H1 (cell line): ENCODE results near the gene ACKR3. TPM values are rescaled to one million over a fixed set of nuclear protein-coding genes. Genes with fewer than 3 reads are reported as not detected.

Source experiments
- CTCF ChIA-PET: fragments of 300-600 bp; sonication (Branson Sonifier 250); formaldehyde crosslinking; loops from one replicate; lab custom pipeline; 2021; ENCODE audit not compliant: partially characterized antibody; lab: Charles Lee
- POLR2A ChIA-PET: fragments of 300-600 bp; sonication (Branson Sonifier 250); formaldehyde crosslinking; loops from one replicate; lab custom pipeline; 2021; ENCODE audit warnings: inconsistent platforms; ENCODE audit not compliant: partially characterized antibody; lab: Charles Lee
- DNase-seq, 2 experiments: peaks; one replicate each; pipeline versions ENCODE4 v3.0.0 to v3.0.0-alpha.2; 2010 to 2022; ENCODE audit warnings: low spot score in 2 of 2, low read depth in 1 of 2, mixed read lengths in 1 of 2
- FAIRE-seq: peaks from 2 replicates; lab custom pipeline; 2011; peaks lifted over from hg19 to GRCh38; lab: Jason Lieb, UNC
- H2AFZ ChIP-seq: 2 replicates; pipeline ENCODE4 v1.8.1; 2012; ENCODE audit warnings: low read length, inconsistent platforms
- H2AK5ac ChIP-seq: 2 replicates; pipeline ENCODE4 v1.6.1; 2013; ENCODE audit warnings: low read depth, low read length
- H2BK120ac ChIP-seq: replicated peaks from 2 replicates; pipeline ENCODE3; 2013; ENCODE audit warnings: low read depth, low read length, inconsistent platforms
- H2BK12ac ChIP-seq: 2 replicates; pipeline ENCODE4 v1.6.1; 2013; ENCODE audit warnings: low read depth, low read length
- H2BK15ac ChIP-seq: 2 replicates; pipeline ENCODE4 v1.6.1; 2013; ENCODE audit warnings: low read length
- H2BK20ac ChIP-seq: 2 replicates; pipeline ENCODE4 v1.6.1; 2013; ENCODE audit warnings: low read length
- H2BK5ac ChIP-seq: 2 replicates; pipeline ENCODE4 v1.6.1; 2013; ENCODE audit warnings: low read depth, low read length
- H3K14ac ChIP-seq: 2 replicates; pipeline ENCODE4 v1.6.1; 2013; ENCODE audit warnings: inconsistent platforms; ENCODE audit not compliant: insufficient read length
- H3K18ac ChIP-seq: 2 replicates; pipeline ENCODE4 v1.6.1; 2013; ENCODE audit warnings: low read length; ENCODE audit errors: extremely low read depth
- H3K23ac ChIP-seq: 2 replicates; pipeline ENCODE4 v1.6.1; 2013; ENCODE audit warnings: inconsistent platforms; ENCODE audit not compliant: insufficient read length
- H3K23me2 ChIP-seq: 2 replicates; pipeline ENCODE4 v1.6.1; 2013; ENCODE audit warnings: low read depth, low read length
- H3K27ac ChIP-seq: 2 replicates; pipeline ENCODE4 v1.6.1; 2011; ENCODE audit warnings: low read depth, low read length, inconsistent platforms
- H3K27me3 ChIP-seq, 4 experiments: replicated peaks in 1 of 4; 1 replicate in 1 of 4; 2 replicates in 3 of 4; pipeline versions ENCODE4 v1.6.1 to v1.8.1; 2011 to 2013; ENCODE audit warnings: low read length in 3 of 4, mild to moderate bottlenecking in 3 of 4, inconsistent platforms in 2 of 4, mixed read lengths in 2 of 4, moderate library complexity in 1 of 4; ENCODE audit not compliant: control insufficient read depth in 3 of 4, insufficient read depth in 3 of 4; ENCODE audit errors: extremely low read depth in 1 of 4
- H3K36me3 ChIP-seq, 4 experiments: 2 replicates each; pipeline versions ENCODE4 v1.6.1 to v1.8.1; 2011 to 2013; ENCODE audit warnings: mild to moderate bottlenecking in 4 of 4, low read length in 3 of 4, moderate library complexity in 2 of 4, control low read depth in 1 of 4, inconsistent platforms in 1 of 4; ENCODE audit not compliant: insufficient read depth in 4 of 4, control insufficient read depth in 2 of 4
- H3K4ac ChIP-seq: replicated peaks from 2 replicates; pipeline ENCODE3; 2013; ENCODE audit warnings: low read length, low read depth, mixed read lengths, inconsistent platforms; ENCODE audit not compliant: insufficient read length
- H3K4me1 ChIP-seq, 4 experiments: replicated peaks in 1 of 4; 1 replicate in 1 of 4; 2 replicates in 3 of 4; pipeline versions ENCODE4 v1.6.1 to v1.8.1; 2011 to 2013; ENCODE audit warnings: low read length in 3 of 4, inconsistent platforms in 2 of 4, mixed read lengths in 1 of 4; ENCODE audit not compliant: insufficient read depth in 4 of 4, control insufficient read depth in 3 of 4
- H3K4me2 ChIP-seq, 2 experiments: 2 replicates each; pipeline versions ENCODE4 v1.6.1 to v1.8.1; 2011 to 2013; ENCODE audit warnings: low read depth in 2 of 2, low read length in 2 of 2, control low read depth in 1 of 2, inconsistent platforms in 1 of 2, mild to moderate bottlenecking in 1 of 2; ENCODE audit not compliant: insufficient read depth in 1 of 2
- H3K4me3 ChIP-seq, 4 experiments: fragments of 200-600, 300-600 bp in 1 of 4; sonication (generic), shearing (Covaris generic), sonication (Bioruptor Twin) in 1 of 4; 2 replicates each; pipeline versions ENCODE4 v1.5.1 to v1.8.1; 2011 to 2016; ENCODE audit warnings: low read length in 4 of 4, low read depth in 3 of 4, control low read depth in 2 of 4, inconsistent platforms in 2 of 4, mild to moderate bottlenecking in 2 of 4, mixed read lengths in 1 of 4, moderate library complexity in 1 of 4; ENCODE audit not compliant: insufficient read depth in 2 of 4; ENCODE audit errors: extremely low read depth in 1 of 4
- H3K56ac ChIP-seq: replicated peaks from 2 replicates; pipeline ENCODE3; 2013; ENCODE audit warnings: low read depth, mild to moderate bottlenecking, mixed read lengths, low read length, inconsistent platforms; ENCODE audit not compliant: insufficient read length
- H3K79me1 ChIP-seq: 2 replicates; pipeline ENCODE4 v1.6.1; 2013; ENCODE audit warnings: low read depth, low read length, control low read depth
- H3K79me2 ChIP-seq, 2 experiments: 2 replicates each; pipeline versions ENCODE4 v1.6.1 to v1.8.1; 2012 to 2013; ENCODE audit warnings: low read length in 2 of 2, mild to moderate bottlenecking in 2 of 2, inconsistent platforms in 1 of 2; ENCODE audit not compliant: insufficient read depth in 2 of 2, control insufficient read depth in 1 of 2
- H3K9ac ChIP-seq, 4 experiments: replicated peaks in 1 of 4; 1 replicate in 1 of 4; 2 replicates in 3 of 4; pipeline versions ENCODE4 v1.6.1 to v1.8.1; 2011 to 2013; ENCODE audit warnings: low read depth in 3 of 4, low read length in 3 of 4, control low read depth in 2 of 4, mild to moderate bottlenecking in 2 of 4, moderate library complexity in 2 of 4, inconsistent platforms in 1 of 4; ENCODE audit errors: extremely low read depth in 1 of 4
- H3K9me3 ChIP-seq, 2 experiments: 2 replicates each; pipeline versions ENCODE4 v1.6.1 to v1.8.1; 2012 to 2013; ENCODE audit warnings: mild to moderate bottlenecking in 2 of 2, moderate library complexity in 2 of 2, control low read depth in 1 of 2, inconsistent platforms in 1 of 2, low read depth in 1 of 2, low read length in 1 of 2, mixed read lengths in 1 of 2; ENCODE audit not compliant: insufficient read depth in 2 of 2
- H4K20me1 ChIP-seq, 2 experiments: replicated peaks in 1 of 2; 2 replicates each; pipeline versions ENCODE3 to v1.8.1; 2011 to 2013; ENCODE audit warnings: inconsistent platforms in 2 of 2, low read length in 2 of 2, mild to moderate bottlenecking in 1 of 2; ENCODE audit not compliant: insufficient read depth in 2 of 2, control insufficient read depth in 1 of 2
- H4K5ac ChIP-seq: 2 replicates; pipeline ENCODE4 v1.6.1; 2013; ENCODE audit warnings: low read length, low read depth, mixed read lengths, inconsistent platforms; ENCODE audit not compliant: insufficient read length
- H4K8ac ChIP-seq: 2 replicates; pipeline ENCODE4 v1.8.0; 2013; ENCODE audit warnings: mild to moderate bottlenecking, moderate library complexity, low read length, inconsistent platforms; ENCODE audit not compliant: insufficient read depth; ENCODE audit errors: extremely low read depth
- H4K91ac ChIP-seq: replicated peaks from 2 replicates; pipeline ENCODE3; 2013; ENCODE audit warnings: low read length, mixed read lengths, inconsistent platforms; ENCODE audit not compliant: insufficient read length
- CEBPB ChIP-seq: IDR thresholded peaks from 2 replicates; pipeline ENCODE4 v1.6.1; 2012; ENCODE audit warnings: low read depth, low read length
- CREB1 ChIP-seq: IDR thresholded peaks from 2 replicates; pipeline ENCODE4 v1.6.1; 2012; ENCODE audit warnings: inconsistent platforms
- E2F6 ChIP-seq: IDR thresholded peaks from 2 replicates; pipeline ENCODE4 v1.6.1; 2012; ENCODE audit warnings: inconsistent platforms
- HDAC2 ChIP-seq, 2 experiments: fragments of 300-600 bp in 1 of 2; sonication (generic) in 1 of 2; IDR thresholded peaks; 2 replicates each; pipeline ENCODE4 v1.6.1; 2011 to 2012; ENCODE audit warnings: low read depth in 2 of 2, low read length in 2 of 2, mild to moderate bottlenecking in 2 of 2, moderate library complexity in 2 of 2, borderline replicate concordance in 1 of 2, inconsistent platforms in 1 of 2
- JUN ChIP-seq: IDR thresholded peaks from 2 replicates; pipeline ENCODE4 v1.6.1; 2011; ENCODE audit warnings: low read depth, mild to moderate bottlenecking, improper control_type of control experiment, low read length
- MAFK ChIP-seq: IDR thresholded peaks from 2 replicates; pipeline ENCODE4 v1.6.1; 2012; ENCODE audit warnings: low read depth, mild to moderate bottlenecking, improper control_type of control experiment, low read length
- NRF1 ChIP-seq: IDR thresholded peaks from 2 replicates; pipeline ENCODE4 v1.6.1; 2011; ENCODE audit warnings: mild to moderate bottlenecking, low read depth, low read length, improper control_type of control experiment
- POLR2A ChIP-seq, 2 experiments: IDR thresholded peaks; 1 replicate in 1 of 2; 2 replicates in 1 of 2; pipeline ENCODE4 v1.6.1; 2011; ENCODE audit warnings: low read depth in 2 of 2, low read length in 2 of 2, mild to moderate bottlenecking in 2 of 2; ENCODE audit errors: control extremely low read depth in 1 of 2
- POU5F1 ChIP-seq: IDR thresholded peaks from 2 replicates; pipeline ENCODE4 v1.6.1; 2011; ENCODE audit warnings: low read depth, mild to moderate bottlenecking, low read length, moderate library complexity
- RFX5 ChIP-seq: IDR thresholded peaks from 2 replicates; pipeline ENCODE4 v1.6.1; 2011; ENCODE audit warnings: low read depth, low read length, improper control_type of control experiment, borderline replicate concordance
- SAP30 ChIP-seq: fragments of 300-600 bp; sonication (generic); IDR thresholded peaks from 2 replicates; pipeline ENCODE4 v1.7.1; 2012; ENCODE audit warnings: low read length, moderate library complexity, mild to moderate bottlenecking, inconsistent platforms; ENCODE audit not compliant: insufficient read depth, insufficient replicate concordance
- SIN3A ChIP-seq, 2 experiments: IDR thresholded peaks in 1 of 2; conservative IDR thresholded peaks in 1 of 2; 2 replicates each; pipeline ENCODE4 v1.6.1; 2011 to 2012; ENCODE audit warnings: low read length in 2 of 2, improper control_type of control experiment in 1 of 2, low read depth in 1 of 2, mild to moderate bottlenecking in 1 of 2
- SIRT6 ChIP-seq: IDR thresholded peaks from one replicate; pipeline ENCODE4 v1.7.1; 2012; ENCODE audit warnings: low read length, inconsistent platforms
- TAF1 ChIP-seq: IDR thresholded peaks from 2 replicates; pipeline ENCODE4 v1.6.1; 2011; ENCODE audit warnings: mild to moderate bottlenecking, low read depth, low read length
- WGBS, 2 experiments: shearing (Covaris generic) in 1 of 2; methylation state at CpG; one replicate each; pipeline versions ENCODE4 v1.1.6 to v1.1.7; 2013 to 2015; ENCODE audit warnings: low lambda C conversion rate in 2 of 2, mixed read lengths in 2 of 2, inconsistent platforms in 1 of 2, low coverage in 1 of 2, missing lambda C conversion rate in 1 of 2; ENCODE audit not compliant: insufficient replicate concordance in 2 of 2, insufficient coverage in 1 of 2, insufficient read length in 1 of 2; ENCODE audit errors: extremely low coverage in 1 of 2, missing lambda C conversion rate in 1 of 2; 5-methylcytosine and 5-hydroxymethylcytosine counted together
- polyA plus RNA-seq, 7 experiments: library from polyadenylated mRNA; depleted of rRNA in 3 of 7; stranded (reverse) in 5 of 7; unstranded in 2 of 7; fragments of >200 nt in 5 of 7; fragments of 200-250 nt in 2 of 7; gene quantifications; 1 replicate in 5 of 7; 2 replicates in 1 of 7; 4 replicates in 1 of 7; pipeline versions ENCODE4 v1.2.1 to v1.2.3, GENCODE V29; 2011 to 2013; ENCODE audit warnings: missing spikeins in 2 of 7, mixed read lengths in 2 of 7
- total RNA-seq: library from RNA; stranded (reverse); fragmentation: NEBNext Ultra II Directional; extraction: Animal tissue kit (Norgen Biotek cat#: 25700); gene quantifications from 2 replicates; pipeline ENCODE4 v1.2.1, GENCODE V29; 2021

Gene ACKR3
- total and polyA plus RNA-seq, 2 of the 8 experiments (the other 6 are each of a cell fraction or from before 2014, with no cell fraction given): 1.4 to 24.4 TPM

GRCh38 chr2:236533343-236533742 lies 36.3 kb upstream of the ACKR3 start:
- Histone ChIP-seq H4K91ac (no peak overlapping the region), H4K20me1 (no peaks in the 10 kb centered on the region), H3K56ac (no peak overlapping the region), H3K4me3 (no peak overlapping the region), H3K27me3 (no peaks in the 10 kb centered on the region), H4K8ac (no peak overlapping the region), H3K4me2 (no peak overlapping the region), H2AK5ac (no peak overlapping the region), H3K4me1 (no peaks in the 10 kb centered on the region; a peak in 1 of 7 replicates), H3K9me3 (no peaks in the 10 kb centered on the region), H2BK12ac (no peak overlapping the region), H3K79me2 (no peaks in the 10 kb centered on the region), H2BK20ac (no peak overlapping the region), H3K23me2 (peaks cover 2% of the 10 kb centered on the region; the same call in 1 of the 2 replicates), H3K79me1 (no peaks in the 10 kb centered on the region), H3K23ac (no peak overlapping the region), H4K5ac (no peak overlapping the region), H2BK15ac (no peak overlapping the region), H3K14ac (no peak overlapping the region), H3K4ac (no peak overlapping the region), H2BK120ac (no peak overlapping the region), H2AFZ (no peak overlapping the region), H3K9ac (no peak overlapping the region), H2BK5ac (no peak overlapping the region), H3K18ac (no peak overlapping the region), H3K27ac (no peak overlapping the region), H3K36me3 (no peaks in the 10 kb centered on the region)
- DNase-seq (no peak), FAIRE-seq (no peak)
- TF ChIP-seq SIRT6: no peak
- TF ChIP-seq SAP30: no peak
- TF ChIP-seq E2F6: no peak
- TF ChIP-seq SIN3A (conservative IDR thresholded peaks at IDR 0.05 in 1 of 2, IDR thresholded peaks at IDR 0.05 in 1 of 2; ENCODE audit: low read depth in 1 of 2, low read length in 2 of 2): no peak
- TF ChIP-seq RFX5: no peak
- TF ChIP-seq POU5F1: no peak
- TF ChIP-seq POLR2A (IDR thresholded peaks at IDR 0.05; ENCODE audit: control extremely low read depth in 1 of 2, low read depth in 2 of 2, low read length in 2 of 2): no peak
- no peak for TF ChIP-seq CEBPB
- no peak for TF ChIP-seq MAFK
- no peak for TF ChIP-seq HDAC2 (IDR thresholded peaks at IDR 0.05; ENCODE audit: borderline replicate concordance in 1 of 2, low read depth in 2 of 2, low read length in 2 of 2)
- no peak for TF ChIP-seq NRF1
- TF ChIP-seq CREB1: no peak
- no peak for TF ChIP-seq JUN
- TF ChIP-seq TAF1: no peak
- ChIA-PET POLR2A (no interaction called here), CTCF (interaction anchor here (1.1 to 4.1 kb wide), 2 partner anchors 20 to 29 kb away, joined by 4 to 22 read pairs; no protein-coding TSS in a partner anchor)
- 91% methylated on average over 4 of the region's 4 CpGs; no CpG with 5 or more reads in 1 of the 2 experiments for WGBS, 2 experiments
